Transverse colon (tissue), 4 donors: Measurements from ENCODE around the gene PPP1R1A. TPM values are rescaled to one million over a fixed set of nuclear protein-coding genes. Genes with fewer than 3 reads are reported as not detected.

ENCODE experiments used
- DNase-seq: peaks from one replicate; pipeline ENCODE4 v3.0.0-alpha.2; 2019
- H3K27ac ChIP-seq, 4 donors: fragments of 200-600 bp; sonication (generic); 2 replicates each; pipeline ENCODE4 v1.5.1; 2016 to 2018; ENCODE audit warnings: inconsistent platforms in 4 of 4
- H3K27me3 ChIP-seq: fragments of 200-600 bp; sonication (generic); 2 replicates; pipeline ENCODE4 v1.5.1; 2017; ENCODE audit warnings: inconsistent platforms
- H3K36me3 ChIP-seq, 4 donors: fragments of 200-600 bp; sonication (generic); 2 replicates each; pipeline ENCODE4 v1.5.1; 2017 to 2019; ENCODE audit warnings: inconsistent platforms in 4 of 4
- H3K4me1 ChIP-seq, 4 donors: fragments of 200-600 bp; sonication (generic); 2 replicates each; pipeline ENCODE4 v1.5.1; 2017 to 2020; ENCODE audit warnings: inconsistent platforms in 4 of 4
- H3K4me3 ChIP-seq, 4 donors: fragments of 200-600 bp; sonication (generic); 1 replicate in 1 of 4; 2 replicates in 3 of 4; pipeline versions ENCODE4 v1.5.1 to v1.6.1; 2017 to 2019; ENCODE audit warnings: inconsistent platforms in 4 of 4
- H3K9me3 ChIP-seq, 2 donors: fragments of 200-600 bp; sonication (generic); 2 replicates each; pipeline ENCODE4 v1.5.1; 2017 to 2019; ENCODE audit warnings: inconsistent platforms in 2 of 2
- EP300 ChIP-seq: sonication (generic); formaldehyde crosslinking; IDR thresholded peaks from one replicate; pipeline ENCODE4 v1.6.1; 2017; ENCODE audit warnings: antibody characterized with exemption, low read depth
- POLR2A ChIP-seq: fragments of 450-650 bp; IDR thresholded peaks from one replicate; pipeline ENCODE4 v1.6.1; 2016; ENCODE audit warnings: antibody characterized with exemption, mild to moderate bottlenecking, moderate library complexity
- POLR2AphosphoS5 ChIP-seq, 3 donors: sonication (generic); formaldehyde crosslinking; IDR thresholded peaks; one replicate each; pipeline ENCODE4 v1.6.1; 2016; ENCODE audit warnings: antibody characterized with exemption in 3 of 3
- WGBS, 2 donors: methylation state at CpG; one replicate each; pipeline ENCODE4 v1.1.5; 2018; ENCODE audit warnings: low coverage in 1 of 2; 5-methylcytosine and 5-hydroxymethylcytosine counted together
- in situ Hi-C, 4 donors: fragments of 200-750 bp; cut with MboI; loops; one replicate each; pipeline versions ENCODE4 v1.15.0 to v1.15.1; 2017; ENCODE audit warnings: low sequenced_read_pairs in 3 of 4, low pct_ligation_motif_present in 1 of 4, low pct_unique_long_range_greater_than_20kb in 1 of 4
- intact Hi-C: fragments of 100-400 bp; cut with DNase I; formaldehyde crosslinking; loops from one replicate; pipeline ENCODE4 v1.15.1; 2023; ENCODE audit warnings: low total_unique reads
- total RNA-seq, 4 donors: library from RNA; depleted of rRNA; stranded (reverse); fragments of >200 nt; gene quantifications; one replicate each; pipeline ENCODE4 v1.1.0, GENCODE V29; 2016
- TF ChIP-seq, protein P1 (sequence below), 5 experiments: fragments of 200-600 bp in 3 of 5; fragments of 450-650 bp in 2 of 5; sonication (generic) in 3 of 5; IDR thresholded peaks; 1 replicate in 2 of 5; 2 replicates in 3 of 5; pipeline ENCODE4 v1.5.1; 2016 to 2017; ENCODE audit warnings: antibody characterized with exemption in 5 of 5, inconsistent platforms in 3 of 5, mild to moderate bottlenecking in 2 of 5, moderate library complexity in 1 of 5

Gene PPP1R1A
- total RNA-seq, 4 donors from 2014 or later = 3.3 to 67.0 (median 4.0) TPM

DNA sequence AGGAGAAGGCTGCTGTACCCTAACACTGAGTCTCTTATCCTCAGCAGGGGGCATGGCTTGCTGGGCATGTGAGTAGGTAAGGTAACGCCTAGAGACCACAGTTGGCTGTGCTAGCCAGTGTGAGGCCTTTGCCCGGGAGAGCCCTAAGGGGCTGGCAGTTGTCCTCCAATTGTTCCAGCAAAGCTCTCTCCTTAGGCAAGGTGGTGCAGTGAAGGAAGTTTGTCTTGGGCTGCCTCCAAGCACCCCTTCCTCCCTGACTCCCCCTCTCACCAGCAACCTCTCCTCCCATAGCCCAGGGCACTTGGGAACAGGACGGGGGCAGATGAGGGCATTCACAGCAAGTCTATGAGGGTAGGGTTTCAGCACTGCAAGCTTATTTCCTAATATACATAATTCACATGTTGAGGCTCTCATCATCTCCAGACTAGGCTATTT is 23.3 kb upstream of the PPP1R1A start:
- WGBS, 2 donors = 73% methylated on average over 2 of the region's 3 CpGs; no CpG with 5 or more reads in 1 of the 2 donors
- Histone ChIP-seq H3K4me1 (no peaks in the 10 kb centered on the region), H3K4me3 (no peak overlapping the region), H3K36me3 (no peaks in the 10 kb centered on the region), H3K27me3 (no peaks in the 10 kb centered on the region), H3K27ac (no peak overlapping the region), H3K9me3 (no peaks in the 10 kb centered on the region)
- TF ChIP-seq EP300 = no peak
- TF ChIP-seq POLR2A = no peak
- TF ChIP-seq, protein P1, sequence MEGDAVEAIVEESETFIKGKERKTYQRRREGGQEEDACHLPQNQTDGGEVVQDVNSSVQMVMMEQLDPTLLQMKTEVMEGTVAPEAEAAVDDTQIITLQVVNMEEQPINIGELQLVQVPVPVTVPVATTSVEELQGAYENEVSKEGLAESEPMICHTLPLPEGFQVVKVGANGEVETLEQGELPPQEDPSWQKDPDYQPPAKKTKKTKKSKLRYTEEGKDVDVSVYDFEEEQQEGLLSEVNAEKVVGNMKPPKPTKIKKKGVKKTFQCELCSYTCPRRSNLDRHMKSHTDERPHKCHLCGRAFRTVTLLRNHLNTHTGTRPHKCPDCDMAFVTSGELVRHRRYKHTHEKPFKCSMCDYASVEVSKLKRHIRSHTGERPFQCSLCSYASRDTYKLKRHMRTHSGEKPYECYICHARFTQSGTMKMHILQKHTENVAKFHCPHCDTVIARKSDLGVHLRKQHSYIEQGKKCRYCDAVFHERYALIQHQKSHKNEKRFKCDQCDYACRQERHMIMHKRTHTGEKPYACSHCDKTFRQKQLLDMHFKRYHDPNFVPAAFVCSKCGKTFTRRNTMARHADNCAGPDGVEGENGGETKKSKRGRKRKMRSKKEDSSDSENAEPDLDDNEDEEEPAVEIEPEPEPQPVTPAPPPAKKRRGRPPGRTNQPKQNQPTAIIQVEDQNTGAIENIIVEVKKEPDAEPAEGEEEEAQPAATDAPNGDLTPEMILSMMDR (IDR thresholded peaks at IDR 0.05) = no peak
- no peak for TF ChIP-seq POLR2AphosphoS5 (IDR thresholded peaks at IDR 0.05)
- in situ Hi-C loops = no loop called here
- intact Hi-C loops = no loop called here
- no peak for DNase-seq

- Histone ChIP-seq H3K4me3 (no peak overlapping the region), H3K27me3 (no peaks in the 10 kb centered on the region), H3K9me3 (no peaks in the 10 kb centered on the region), H3K36me3 (no peaks in the 10 kb centered on the region), H3K27ac (no peak overlapping the region), H3K4me1 (no peaks in the 10 kb centered on the region)
- no peak for DNase-seq
- intact Hi-C loops (loop anchor here (1.0 kb wide), 1 partner anchor 38 kb away; no protein-coding TSS in a partner anchor), in situ Hi-C loops (no loop called here)
- TF ChIP-seq POLR2A (no peak), POLR2AphosphoS5 (IDR thresholded peaks at IDR 0.05) (no peak), EP300 (no peak)
- TF ChIP-seq, protein P1 (IDR thresholded peaks at IDR 0.05) = no peak
- WGBS, 2 donors = 63 to 80% methylated on average over 2 of the region's 2 CpGs
Measured at GRCh38 chr12:54608769-54609168, 20.3 kb upstream of the PPP1R1A start.

- H3K4me1 ChIP-seq = no peaks in the 10 kb centered on the region
- no peak overlapping the region for H3K4me3 ChIP-seq
- WGBS, 2 donors = 29 to 41% methylated on average over 3 to 6 of the region's 6 CpGs
- intact Hi-C loops = loop anchor here (1.0 kb wide), 1 partner anchor 38 kb away; no protein-coding TSS in a partner anchor
- in situ Hi-C loops = no loop called here
- H3K27me3 ChIP-seq = no peaks in the 10 kb centered on the region
- no peak overlapping the region for H3K27ac ChIP-seq
- DNase-seq = no peak
- TF ChIP-seq POLR2A (no peak), POLR2AphosphoS5 (IDR thresholded peaks at IDR 0.05) (no peak), EP300 (no peak)
- TF ChIP-seq, protein P1 (IDR thresholded peaks at IDR 0.05) = no peak
- no peaks in the 10 kb centered on the region for H3K9me3 ChIP-seq
- no peaks in the 10 kb centered on the region for H3K36me3 ChIP-seq
Measured at GRCh38 chr12:54608156-54608555, 19.7 kb upstream of the PPP1R1A start.

GRCh38 chr12:54606556-54606955 is 18.1 kb upstream of the PPP1R1A start:
- no peak overlapping the region for H3K27ac ChIP-seq
- H3K27me3 ChIP-seq = no peaks in the 10 kb centered on the region
- TF ChIP-seq POLR2AphosphoS5 (IDR thresholded peaks at IDR 0.05) (no peak), POLR2A (no peak), EP300 (no peak)
- TF ChIP-seq, protein P1 (IDR thresholded peaks at IDR 0.05) = no peak
- H3K4me3 ChIP-seq = no peak overlapping the region
- in situ Hi-C loops (no loop called here), intact Hi-C loops (no loop called here)
- no peaks in the 10 kb centered on the region for H3K36me3 ChIP-seq
- no peaks in the 10 kb centered on the region for H3K9me3 ChIP-seq
- H3K4me1 ChIP-seq = no peaks in the 10 kb centered on the region
- 43 to 67% methylated on average over 1 to 4 of the region's 4 CpGs for WGBS, 2 donors
- no peak for DNase-seq
